OCI-LY7 (cell line): ENCODE measurements around the gene SLC13A1.

Experiments used
- CTCF ChIP-seq: fragments of 200-600 bp; sonication (generic); conservative IDR thresholded peaks from 2 replicates; pipeline ENCODE4 v1.5.1; 2014; ENCODE audit warnings: mild to moderate bottlenecking, antibody characterized with exemption, low read length, moderate library complexity, mixed read lengths
- EZH2phosphoT487 ChIP-seq: fragments of 200-600 bp; sonication (generic); IDR thresholded peaks from 2 replicates; pipeline ENCODE4 v1.6.1; 2018; ENCODE audit warnings: low read depth, borderline replicate concordance, mild to moderate bottlenecking, mixed run types, antibody characterized with exemption, low read length, moderate library complexity, mixed read lengths

- TF ChIP-seq CTCF, result no peak
- no peak for TF ChIP-seq EZH2phosphoT487
Observed at GRCh38 chr7:123122916-123123315, 76.9 kb downstream of the SLC13A1 start.
